Measurements from ENCODE around the gene DND1. TPM values are rescaled to one million over a fixed set of nuclear protein-coding genes. Genes with fewer than 3 reads are reported as not detected.
"Not testable (repeated sequence)": the region's sequence is repeated elsewhere in the genome, so short reads cannot be mapped to it uniquely, and the experiment has no call there.

Gene DND1
- total RNA-seq, 1 donor from 2014 or later, result 2.8 TPM

DNA sequence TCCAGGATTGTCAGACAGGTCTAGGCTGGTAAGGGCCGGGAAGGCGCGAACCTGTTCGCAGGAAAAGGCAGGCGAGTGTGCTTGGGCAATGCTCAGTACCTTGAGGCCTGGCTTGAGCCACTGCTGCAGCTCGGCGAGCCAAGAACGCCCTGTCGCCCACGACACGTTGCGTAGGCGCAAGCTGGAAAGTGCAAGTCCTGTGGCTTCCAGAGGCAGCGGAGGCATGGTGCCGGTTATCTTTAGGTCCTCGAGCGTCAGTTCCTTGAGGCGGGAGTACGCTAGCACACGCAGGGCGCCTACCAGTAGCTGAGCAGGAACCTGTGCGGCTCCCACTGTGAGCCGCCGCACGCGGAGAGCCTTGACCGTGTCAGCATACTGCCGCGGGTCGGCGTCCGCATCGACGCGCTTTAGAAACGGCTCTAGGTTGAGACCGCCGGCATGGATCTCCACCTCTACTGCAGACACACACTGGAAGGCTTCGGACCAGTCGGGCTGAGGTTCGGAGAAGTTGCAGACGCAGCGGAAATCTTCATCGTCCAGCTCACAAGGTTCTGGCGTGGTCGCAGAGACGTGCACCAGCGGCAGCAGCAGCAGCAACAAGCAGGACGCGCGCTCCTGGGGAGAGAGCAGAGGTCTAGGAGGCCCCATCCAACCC lies 40.9 kb downstream of the DND1 start:
- intact Hi-C loops (cut with micrococcal nuclease), result no loop called here

DNA sequence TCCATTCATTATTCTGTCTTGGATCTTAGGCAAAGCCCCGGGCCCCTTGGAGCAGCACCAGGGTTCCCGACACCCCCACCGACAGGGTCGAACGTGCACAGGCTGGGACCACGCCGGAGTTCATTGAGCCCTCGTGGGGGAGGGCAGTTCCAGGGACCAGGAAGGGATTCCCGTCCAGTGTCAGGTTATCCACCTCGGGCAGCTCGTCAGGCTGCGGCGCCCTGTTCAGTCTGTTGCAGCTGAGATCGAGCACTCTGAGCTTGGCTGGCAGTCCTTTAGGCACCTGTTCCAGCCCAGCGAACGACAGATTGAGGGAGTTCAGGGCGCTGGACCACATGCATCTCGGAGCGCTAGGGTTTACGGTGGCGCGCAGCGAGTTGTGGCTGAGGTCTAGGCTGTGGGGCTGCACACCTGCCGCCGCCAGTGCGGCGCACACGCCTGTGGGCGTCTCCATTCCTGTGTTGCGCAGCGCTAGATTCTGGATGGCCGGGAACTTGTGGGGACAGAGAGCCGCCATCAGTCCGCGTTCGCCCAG lies 41.5 kb downstream of the DND1 start:
- intact Hi-C loops (cut with micrococcal nuclease), result no loop called here

DNA sequence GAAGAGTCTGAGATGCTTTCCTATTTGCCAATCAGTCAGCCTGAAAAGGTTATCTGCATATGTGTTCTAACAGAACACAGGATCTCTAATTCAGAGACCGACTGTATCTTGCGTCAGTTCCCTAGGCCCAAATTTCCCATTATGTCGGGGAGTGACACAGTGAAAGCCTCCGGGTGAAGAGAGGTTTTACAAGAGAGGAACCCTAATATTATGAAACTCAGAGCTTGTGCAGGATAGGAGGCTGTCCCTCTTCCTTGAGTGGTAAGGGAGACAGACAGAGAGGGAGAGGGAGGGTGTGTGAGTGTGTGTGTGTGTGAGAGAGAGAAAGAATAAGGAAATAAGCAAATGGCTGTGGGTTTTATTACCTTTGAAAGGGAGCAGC lies 42.3 kb downstream of the DND1 start:
- intact Hi-C loops (cut with micrococcal nuclease), result no loop called here

DNA sequence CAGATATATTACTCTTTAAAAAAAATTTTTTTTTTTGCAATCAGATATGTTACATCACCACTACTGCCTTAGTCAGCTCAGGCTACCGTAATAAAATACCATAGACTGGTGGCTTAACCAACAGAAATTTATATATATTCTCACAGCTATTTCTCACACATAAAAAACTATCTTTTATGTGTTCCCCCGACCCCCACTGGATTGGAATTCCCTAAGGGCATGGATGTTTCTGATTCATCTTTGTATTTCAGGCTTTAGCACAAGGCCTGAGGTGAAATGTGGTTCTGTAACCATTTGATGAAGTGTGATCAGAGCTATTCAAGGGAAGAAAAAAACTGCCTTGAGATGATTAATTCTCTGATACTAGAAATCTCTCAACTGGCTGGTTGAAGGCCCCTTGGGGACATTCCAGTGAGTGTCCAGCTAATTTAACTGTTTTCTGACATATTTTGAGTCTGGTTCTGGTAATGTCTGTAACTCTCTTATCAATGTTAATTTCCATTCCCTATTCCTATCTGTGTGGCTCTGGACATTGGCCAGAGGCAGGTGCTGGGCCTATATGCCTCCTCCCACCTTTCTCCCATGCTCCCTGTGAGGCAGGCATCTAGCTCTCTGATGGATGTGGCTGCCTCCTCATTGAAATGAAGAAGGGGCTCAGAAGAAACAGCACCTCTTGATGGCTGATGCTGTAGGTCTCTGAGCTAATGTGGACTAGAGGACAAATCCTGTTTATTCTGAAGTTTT lies 42.9 kb downstream of the DND1 start:
- intact Hi-C loops (cut with micrococcal nuclease), result no loop called here

DNA sequence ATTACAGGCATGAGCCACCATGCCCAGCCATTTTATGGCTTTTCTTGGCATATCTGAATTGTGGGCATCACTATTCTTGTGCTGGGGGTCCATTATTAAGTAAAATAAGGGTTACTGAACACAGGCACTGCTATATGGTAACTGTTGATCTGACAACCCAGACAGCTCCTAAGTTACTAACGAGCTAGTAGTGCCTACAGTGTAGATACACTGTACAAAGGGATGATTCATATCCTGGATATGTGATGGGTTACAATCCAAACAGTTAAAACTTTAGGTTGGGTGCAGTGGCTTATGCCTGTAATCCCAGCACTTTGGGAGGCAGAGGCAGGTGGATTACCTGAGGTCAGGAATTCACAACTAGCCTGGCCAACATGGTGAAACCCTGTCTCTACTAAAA lies 44.7 kb downstream of the DND1 start:
- intact Hi-C loops (cut with micrococcal nuclease), result no loop called here

DNA sequence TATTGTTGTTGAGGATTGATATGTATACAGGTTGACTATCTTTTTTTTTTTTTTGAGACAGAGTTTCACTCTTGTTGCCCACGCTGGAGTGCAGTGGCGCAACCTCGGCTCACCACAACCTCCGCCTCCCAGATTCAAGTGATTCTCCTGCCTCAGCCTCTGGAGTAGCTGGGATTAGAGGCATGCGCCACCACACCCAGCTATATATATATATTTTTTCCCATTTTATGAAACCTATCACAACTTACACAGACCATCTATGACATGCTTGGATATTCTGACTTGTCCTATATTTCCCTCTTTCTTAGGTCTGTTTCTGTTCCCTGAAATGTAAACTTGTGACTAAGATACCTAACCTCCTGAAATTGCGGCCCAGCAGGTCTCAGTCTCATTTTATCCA lies 45.4 kb downstream of the DND1 start:
- intact Hi-C loops (cut with micrococcal nuclease), result no loop called here

DNA sequence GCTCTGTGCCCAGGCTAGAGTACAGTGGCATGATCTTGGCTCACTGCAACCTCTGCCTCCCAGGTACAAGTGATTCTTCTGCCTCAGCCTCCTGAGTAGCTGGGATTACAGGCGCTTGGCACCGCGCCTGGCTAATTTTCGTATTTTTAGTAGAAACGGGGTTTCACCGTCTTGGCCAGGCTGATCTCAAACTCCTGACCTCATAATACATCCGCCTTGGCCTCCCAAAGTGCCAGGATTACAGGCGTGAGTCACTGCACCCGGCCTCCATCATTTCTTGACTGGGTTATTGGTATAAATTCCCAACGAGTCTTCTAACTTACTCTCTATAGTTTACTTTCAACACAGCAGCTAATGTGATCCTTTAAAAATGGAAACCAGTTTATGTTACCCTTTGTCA lies 48.5 kb downstream of the DND1 start:
- intact Hi-C loops (cut with micrococcal nuclease), result not testable (repeated sequence)

DNA sequence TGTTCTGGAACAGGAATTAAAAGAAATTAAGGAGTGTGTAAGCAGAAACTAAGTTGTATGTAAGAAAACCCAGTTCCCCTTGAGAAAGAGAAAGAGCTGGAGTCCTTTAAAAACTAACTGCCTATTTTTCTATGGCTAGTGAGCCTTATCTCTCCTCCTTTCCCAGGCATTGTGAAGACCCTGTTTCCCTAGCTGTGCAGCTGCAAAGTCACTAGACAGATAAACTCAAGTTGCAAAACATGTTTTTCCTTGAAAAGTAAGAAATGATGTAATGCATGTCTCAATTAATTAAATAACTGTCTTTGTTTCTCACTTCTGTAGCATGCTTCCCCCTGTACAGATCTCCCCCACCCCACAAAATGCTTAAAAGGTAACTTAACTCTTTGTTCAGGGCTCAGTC lies 50.3 kb downstream of the DND1 start:
- intact Hi-C loops (cut with micrococcal nuclease), result not testable (repeated sequence)

DNA sequence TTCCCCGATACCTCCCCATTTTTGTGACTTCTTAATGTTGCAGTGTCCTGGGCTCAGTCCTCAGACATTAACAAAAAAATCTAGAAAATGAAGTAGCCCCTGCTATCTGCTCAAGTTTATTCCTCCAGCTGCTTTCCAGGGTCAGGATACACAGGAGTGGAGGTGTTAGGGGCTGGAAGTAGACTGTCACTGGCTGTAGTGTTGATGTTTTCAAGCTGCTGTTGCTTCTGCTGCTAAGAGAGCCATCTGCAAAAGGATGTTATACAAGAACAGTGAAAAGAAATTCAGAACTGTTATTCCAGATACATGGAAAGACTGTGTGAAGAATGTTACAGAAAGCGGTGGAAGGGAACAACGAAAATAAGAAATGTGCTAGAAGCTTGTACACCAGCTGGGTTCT lies 51.1 kb downstream of the DND1 start:
- intact Hi-C loops (cut with micrococcal nuclease), result no loop called here

Other genes starting within 250 kb of the DND1 start
- gene EIF4EBP3, start 125.9 kb downstream of the DND1 start, total RNA-seq, result 6.0 and 6.7 TPM in 2 replicates
- gene SRA1, start 116.1 kb downstream of the DND1 start, total RNA-seq, result 39.3 and 41.2 TPM in 2 replicates
- 22.4 and 24.5 TPM in 2 replicates for gene APBB3, start 109.0 kb downstream of the DND1 start, total RNA-seq
- 86.4 and 93.4 TPM in 2 replicates for gene SLC35A4, start 108.7 kb downstream of the DND1 start, total RNA-seq
- gene CD14, start 40.4 kb downstream of the DND1 start, total RNA-seq, result 0.27 and 0.32 TPM in 2 replicates
- gene TMCO6, start 34.1 kb downstream of the DND1 start, total RNA-seq, result 36.4 and 38.6 TPM in 2 replicates
- 68.5 and 73.4 TPM in 2 replicates for gene NDUFA2, start 25.9 kb downstream of the DND1 start, total RNA-seq
- 111 and 115 TPM in 2 replicates for gene IK, start 25.7 kb downstream of the DND1 start, total RNA-seq
- gene WDR55, start 8.7 kb downstream of the DND1 start, total RNA-seq, result 35.9 and 36.9 TPM in 2 replicates
- gene HARS1, start 17.8 kb upstream of the DND1 start, total RNA-seq, result 83.4 and 84.8 TPM in 2 replicates
- gene HARS2, start 17.9 kb upstream of the DND1 start, total RNA-seq, result 31.1 and 33.8 TPM in 2 replicates
- 56.7 and 57.6 TPM in 2 replicates for gene ZMAT2, start 26.9 kb upstream of the DND1 start, total RNA-seq
- gene PCDHA1, start 112.6 kb upstream of the DND1 start, total RNA-seq, result not detected in 2 replicates
- not detected in 2 replicates for gene PCDHA2, start 121.3 kb upstream of the DND1 start, total RNA-seq
- not detected in 2 replicates for gene PCDHA3, start 127.5 kb upstream of the DND1 start, total RNA-seq
- not detected in 2 replicates for gene PCDHA4, start 133.5 kb upstream of the DND1 start, total RNA-seq
- not detected in 2 replicates for gene PCDHA5, start 148.0 kb upstream of the DND1 start, total RNA-seq
- gene PCDHA6, start 154.4 kb upstream of the DND1 start, total RNA-seq, result not detected in 2 replicates
- not detected in 2 replicates for gene PCDHA7, start 160.7 kb upstream of the DND1 start, total RNA-seq
- not detected in 2 replicates for gene PCDHA8, start 167.6 kb upstream of the DND1 start, total RNA-seq
- gene PCDHA9, start 174.8 kb upstream of the DND1 start, total RNA-seq, result not detected in 2 replicates
- not detected in 2 replicates for gene PCDHA10, start 182.3 kb upstream of the DND1 start, total RNA-seq
- not detected in 2 replicates for gene PCDHA11, start 195.4 kb upstream of the DND1 start, total RNA-seq
- not detected in 2 replicates for gene PCDHA12, start 201.7 kb upstream of the DND1 start, total RNA-seq
- not detected in 2 replicates for gene PCDHA13, start 208.5 kb upstream of the DND1 start, total RNA-seq